ENCODE results near the gene STPG1.

DNA sequence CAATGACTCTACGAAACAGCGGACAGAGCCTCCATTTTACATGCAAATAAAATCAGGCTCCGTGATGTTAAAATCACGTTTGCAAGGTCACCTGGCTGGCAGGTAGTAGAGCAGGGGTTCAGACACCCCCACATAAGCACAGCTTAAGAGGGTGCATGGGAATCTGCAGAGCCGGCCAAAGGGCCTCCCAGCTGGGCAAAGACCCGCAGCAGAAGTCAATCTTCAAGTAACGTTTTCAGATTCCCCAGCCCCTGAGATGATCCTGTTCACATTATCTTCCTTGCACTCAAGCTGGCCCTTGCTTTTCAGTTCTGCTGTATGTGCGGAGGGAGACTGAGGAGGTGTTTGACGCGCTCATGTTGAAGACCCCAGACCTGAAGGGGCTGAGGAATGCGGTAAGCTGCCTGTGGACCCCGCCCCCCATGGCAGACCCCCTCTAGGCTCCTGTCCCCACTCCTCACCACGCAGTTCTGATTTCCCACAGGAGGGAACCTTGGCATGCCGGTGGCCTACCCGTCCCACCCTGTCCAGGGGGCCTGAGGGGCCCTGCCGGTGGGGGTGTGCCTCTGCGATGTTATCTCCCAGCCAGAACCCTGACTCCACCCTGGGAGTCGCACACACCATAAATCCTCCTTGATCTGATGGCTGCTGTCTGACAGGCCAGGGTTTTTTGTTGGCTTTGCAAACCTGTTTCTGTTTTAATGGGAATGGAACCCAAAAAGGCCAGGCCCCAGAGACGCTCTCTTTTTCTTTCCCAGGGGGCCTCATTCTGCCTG is 66.2 kb downstream of the STPG1 start:
- TF ChIP-seq EP300 (IDR thresholded peaks at IDR 0.05) (no peak), POLR2A (IDR thresholded peaks at IDR 0.05) (no peak), CTCF (IDR thresholded peaks at IDR 0.05) (no peak)
